GM04504 (cell line): ENCODE data around the gene RNF141.

Experiments
- DNase-seq: peaks from one replicate; pipeline ENCODE4 v3.0.0-alpha.2; 2012; ENCODE audit warnings: low read depth

Gene RNF141

GRCh38 chr11:10497371-10498021, 43.5 kb downstream of the RNF141 start:
- DNase-seq = no peak

- no peak for DNase-seq
Measured at GRCh38 chr11:10496296-10496936, 44.6 kb downstream of the RNF141 start.

- no peak for DNase-seq
Measured at GRCh38 chr11:10495464-10495786, 45.6 kb downstream of the RNF141 start.

GRCh38 chr11:10494636-10495463, 46.1 kb downstream of the RNF141 start:
- no peak for DNase-seq

- DNase-seq = no peak
Measured at GRCh38 chr11:10493041-10493663, 47.8 kb downstream of the RNF141 start.

GRCh38 chr11:10492084-10492483, 48.9 kb downstream of the RNF141 start:
- no peak for DNase-seq

- peak; percentile 98 for DNase-seq
Measured at GRCh38 chr11:10490398-10491241, 50.4 kb downstream of the RNF141 start.

- DNase-seq = no peak
Measured at GRCh38 chr11:10490032-10490397, 51.0 kb downstream of the RNF141 start.

- DNase-seq = no peak
Measured at GRCh38 chr11:10488934-10489691, 51.9 kb downstream of the RNF141 start.

- no peak for DNase-seq
Measured at GRCh38 chr11:10488121-10488933, 52.7 kb downstream of the RNF141 start.

- DNase-seq = no peak
Measured at GRCh38 chr11:10487002-10487647, 53.9 kb downstream of the RNF141 start.

GRCh38 chr11:10486161-10486840, 54.7 kb downstream of the RNF141 start:
- DNase-seq = no peak

GRCh38 chr11:10485646-10486045, 55.3 kb downstream of the RNF141 start:
- DNase-seq = no peak

- DNase-seq = no peak
Measured at GRCh38 chr11:10484461-10485180, 56.4 kb downstream of the RNF141 start.

- DNase-seq = no peak
Measured at GRCh38 chr11:10483584-10483983, 57.4 kb downstream of the RNF141 start.

GRCh38 chr11:10483174-10483573, 57.8 kb downstream of the RNF141 start:
- no peak for DNase-seq

GRCh38 chr11:10481560-10482349, 59.2 kb downstream of the RNF141 start:
- no peak for DNase-seq

GRCh38 chr11:10480760-10481159, 60.2 kb downstream of the RNF141 start:
- DNase-seq = no peak
